Prostate gland (tissue), 2 donors: ENCODE data around the gene TBL1X. TPM values are rescaled to one million over a fixed set of nuclear protein-coding genes. Genes with fewer than 3 reads are reported as not detected.

Experiments used
- DNase-seq: peaks from one replicate; pipeline ENCODE4 v3.0.0-alpha.2; 2019; ENCODE audit warnings: low spot score
- H3K27ac ChIP-seq, 2 donors: fragments of 200-600 bp; sonication (generic); 2 replicates each; pipeline ENCODE4 v1.5.1; 2017 to 2019
- H3K27me3 ChIP-seq: fragments of 200-600 bp; sonication (generic); replicated peaks from 2 replicates; pipeline ENCODE4 v1.5.1; 2019; ENCODE audit not compliant: insufficient read depth
- H3K36me3 ChIP-seq, 2 donors: fragments of 200-600 bp; sonication (generic); 1 replicate in 1 of 2; 2 replicates in 1 of 2; pipeline versions ENCODE4 v1.5.1 to v1.8.1; 2017 to 2019
- H3K4me1 ChIP-seq: fragments of 200-600 bp; sonication (generic); replicated peaks from 2 replicates; pipeline ENCODE4 v1.5.1; 2019
- H3K4me3 ChIP-seq, 2 donors: fragments of 200-600 bp; sonication (generic); 2 replicates each; pipeline ENCODE4 v1.5.1; 2017 to 2019
- H3K9me3 ChIP-seq: fragments of 200-600 bp; sonication (generic); 2 replicates; pipeline ENCODE4 v1.5.1; 2017
- CTCF ChIP-seq, 4 experiments: fragments of 200-600 bp in 2 of 4; fragments of 450-650 bp in 2 of 4; sonication (generic) in 2 of 4; IDR thresholded peaks; 1 replicate in 3 of 4; 2 replicates in 1 of 4; pipeline ENCODE4 v1.5.1; 2016 to 2019; ENCODE audit warnings: antibody characterized with exemption in 4 of 4, mild to moderate bottlenecking in 2 of 4, moderate library complexity in 2 of 4
- POLR2A ChIP-seq: fragments of 450-650 bp; IDR thresholded peaks from one replicate; pipeline ENCODE4 v1.6.1; 2016; ENCODE audit warnings: antibody characterized with exemption, mild to moderate bottlenecking
- POLR2AphosphoS5 ChIP-seq: sonication (generic); formaldehyde crosslinking; IDR thresholded peaks from one replicate; pipeline ENCODE4 v1.6.1; 2017; ENCODE audit warnings: antibody characterized with exemption
- WGBS: methylation state at CpG from one replicate; pipeline ENCODE4 v1.1.5; 2018; 5-methylcytosine and 5-hydroxymethylcytosine counted together
- intact Hi-C: fragments of 100-400 bp; cut with DNase I; formaldehyde crosslinking; loops from one replicate; pipeline ENCODE4 v1.14.2; 2022
- total RNA-seq, 2 donors: library from RNA; depleted of rRNA; stranded (reverse); fragments of >200 nt; gene quantifications; one replicate each; pipeline ENCODE4 v1.1.0, GENCODE V29; 2016

TBL1X gene
- total RNA-seq, 2 donors from 2014 or later, result 23.2 to 76.9 TPM

- H3K27me3 ChIP-seq, result no peaks in the 10 kb centered on the region
- H3K36me3 ChIP-seq, result no peaks in the 10 kb centered on the region
- no peak for DNase-seq
- H3K4me3 ChIP-seq, result no peak overlapping the region
- no peak overlapping the region for H3K27ac ChIP-seq
- 43% methylated on average over 6 of the region's 6 CpGs for WGBS
- no peaks in the 10 kb centered on the region for H3K4me1 ChIP-seq
- intact Hi-C loops, result no loop called here
- no peaks in the 10 kb centered on the region for H3K9me3 ChIP-seq
- TF ChIP-seq POLR2A (no peak), CTCF (IDR thresholded peaks at IDR 0.05) (no peak), POLR2AphosphoS5 (no peak)
Measured at GRCh38 chrX:9644335-9644734, 179.5 kb downstream of the TBL1X start.

- Histone ChIP-seq H3K27ac (peak overlapping the region in 1 of 2 donors; percentile 8), H3K4me1 (no peaks in the 10 kb centered on the region), H3K27me3 (no peaks in the 10 kb centered on the region), H3K4me3 (no peak overlapping the region), H3K9me3 (no peaks in the 10 kb centered on the region), H3K36me3 (no peaks in the 10 kb centered on the region)
- intact Hi-C loops, result no loop called here
- no peak for TF ChIP-seq CTCF (IDR thresholded peaks at IDR 0.05)
- no peak for TF ChIP-seq POLR2A
- TF ChIP-seq POLR2AphosphoS5, result no peak
- no peak for DNase-seq
- 61% methylated on average over 12 of the region's 12 CpGs for WGBS
Measured at GRCh38 chrX:9646471-9647224, 181.8 kb downstream of the TBL1X start.

DNA sequence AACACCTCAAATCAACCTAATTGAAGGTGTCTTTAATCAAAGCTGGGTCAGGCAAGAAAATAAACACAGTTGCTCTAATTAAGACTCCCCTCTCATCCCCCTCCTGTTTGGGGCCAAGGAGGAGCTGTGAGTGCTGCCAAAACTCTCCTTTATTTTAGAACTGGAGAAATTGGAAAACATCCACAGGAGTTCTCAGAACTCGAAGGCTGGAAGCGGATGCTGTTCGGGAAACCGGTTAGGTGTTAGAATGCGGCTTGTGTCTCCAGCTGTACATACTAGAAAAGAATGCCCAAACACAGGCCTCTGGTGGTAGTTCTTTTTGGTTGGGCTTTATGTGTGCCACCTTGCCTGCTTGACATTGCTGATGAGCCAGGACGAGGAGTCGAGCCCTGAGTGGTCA is 182.6 kb downstream of the TBL1X start:
- H3K4me1 ChIP-seq, result no peaks in the 10 kb centered on the region
- H3K4me3 ChIP-seq, result no peak overlapping the region
- peak; percentile 4 for DNase-seq
- no peaks in the 10 kb centered on the region for H3K9me3 ChIP-seq
- TF ChIP-seq POLR2AphosphoS5 (peak; percentile 13), CTCF (IDR thresholded peaks at IDR 0.05) (no peak), POLR2A (no peak)
- no peaks in the 10 kb centered on the region for H3K36me3 ChIP-seq
- H3K27me3 ChIP-seq, result no peaks in the 10 kb centered on the region
- peak overlapping the region in 1 of 2 donors; percentile 8 for H3K27ac ChIP-seq
- WGBS, result 28% methylated on average over 7 of the region's 7 CpGs
- intact Hi-C loops, result no loop called here

DNA sequence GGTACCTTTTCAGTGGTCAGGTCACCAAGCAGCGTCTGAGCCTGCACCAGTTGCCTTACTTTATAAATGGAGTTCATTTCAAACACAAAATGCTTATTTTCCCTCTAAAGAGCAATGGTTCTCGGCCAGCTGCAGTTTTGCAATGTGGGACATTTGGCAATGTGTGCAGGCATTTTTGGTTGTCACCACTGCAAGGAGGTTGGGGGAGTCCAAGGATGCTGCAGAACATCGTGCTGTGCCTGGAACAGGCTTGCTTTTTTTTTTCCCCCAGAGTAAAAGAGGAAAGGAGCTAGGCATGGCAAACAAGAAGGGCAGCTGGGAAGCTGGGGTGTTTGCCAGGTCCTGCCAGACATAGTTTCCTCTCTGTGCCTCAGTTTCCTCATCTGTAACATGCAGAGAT is 185.2 kb downstream of the TBL1X start:
- no peaks in the 10 kb centered on the region for H3K27me3 ChIP-seq
- no peak for DNase-seq
- no peak overlapping the region for H3K4me3 ChIP-seq
- 59% methylated on average over 3 of the region's 3 CpGs for WGBS
- intact Hi-C loops, result no loop called here
- H3K27ac ChIP-seq, result no peak overlapping the region
- H3K9me3 ChIP-seq, result no peaks in the 10 kb centered on the region
- H3K4me1 ChIP-seq, result no peaks in the 10 kb centered on the region
- H3K36me3 ChIP-seq, result no peaks in the 10 kb centered on the region
- TF ChIP-seq POLR2A (no peak), CTCF (IDR thresholded peaks at IDR 0.05) (no peak), POLR2AphosphoS5 (no peak)

- no peaks in the 10 kb centered on the region for H3K36me3 ChIP-seq
- 20% methylated on average over 9 of the region's 9 CpGs for WGBS
- no peak overlapping the region for H3K4me3 ChIP-seq
- no peaks in the 10 kb centered on the region for H3K4me1 ChIP-seq
- intact Hi-C loops, result no loop called here
- no peak for TF ChIP-seq CTCF (IDR thresholded peaks at IDR 0.05)
- TF ChIP-seq POLR2A, result no peak
- TF ChIP-seq POLR2AphosphoS5, result no peak
- no peak overlapping the region for H3K27ac ChIP-seq
- no peak for DNase-seq
- no peaks in the 10 kb centered on the region for H3K27me3 ChIP-seq
- no peaks in the 10 kb centered on the region for H3K9me3 ChIP-seq
Measured at GRCh38 chrX:9651737-9652136, 186.9 kb downstream of the TBL1X start.
